Suprapubic skin (tissue), 4 donors: Measurements from ENCODE around the gene MTG1.

ENCODE experiments used
- CTCF ChIP-seq, 2 donors: fragments of 200-600 bp in 1 of 2; fragments of 450-650 bp in 1 of 2; sonication (generic) in 1 of 2; IDR thresholded peaks; one replicate each; pipeline ENCODE4 v1.5.1; 2016 to 2019; ENCODE audit warnings: antibody characterized with exemption in 2 of 2, mild to moderate bottlenecking in 1 of 2, moderate library complexity in 1 of 2
- EP300 ChIP-seq: sonication (generic); formaldehyde crosslinking; IDR thresholded peaks from one replicate; pipeline ENCODE4 v1.6.1; 2017; ENCODE audit warnings: antibody characterized with exemption
- POLR2A ChIP-seq, 2 donors: fragments of 450-650 bp; IDR thresholded peaks; one replicate each; pipeline ENCODE4 v1.6.1; 2017; ENCODE audit warnings: antibody characterized with exemption in 2 of 2, mild to moderate bottlenecking in 2 of 2, moderate library complexity in 2 of 2
- POLR2AphosphoS5 ChIP-seq, 3 donors: sonication (generic); formaldehyde crosslinking; IDR thresholded peaks; one replicate each; pipeline ENCODE4 v1.6.1; 2017; ENCODE audit warnings: antibody characterized with exemption in 3 of 3

GRCh38 chr10:133385214-133385613 lies 8.7 kb upstream of the MTG1 start:
- TF ChIP-seq POLR2A (IDR thresholded peaks at IDR 0.05): no peak
- TF ChIP-seq CTCF (IDR thresholded peaks at IDR 0.05): no peak
- TF ChIP-seq POLR2AphosphoS5 (IDR thresholded peaks at IDR 0.05): no peak
- no peak for TF ChIP-seq EP300
